HEK293T (cell line): ENCODE results near the gene ZNF324B.

ENCODE experiments used
- CTCF ChIA-PET: fragments of 350-600 bp; formaldehyde crosslinking; extraction: SDS; loops from one replicate; lab custom pipeline; 2021; ENCODE audit warnings: antibody characterized with exemption, inconsistent platforms; lab: Yijun Ruan, JAX
- POLR2A ChIA-PET: fragments of 350-600 bp; formaldehyde crosslinking; extraction: SDS; loops from one replicate; lab custom pipeline; 2020; ENCODE audit warnings: antibody characterized with exemption, inconsistent platforms; lab: Yijun Ruan, JAX
- DNase-seq: peaks from one replicate; pipeline ENCODE4 v3.0.0; 2012; ENCODE audit warnings: mixed read lengths; ENCODE audit errors: extremely low spot score
- ARNT ChIP-seq: fragments of 450-650 bp; IDR thresholded peaks from 2 replicates; pipeline ENCODE4 v1.6.1; 2017; ENCODE audit warnings: mild to moderate bottlenecking
- BHLHE40 ChIP-seq: fragments of 450-650 bp; IDR thresholded peaks from 2 replicates; pipeline ENCODE4 v1.6.1; 2016; ENCODE audit warnings: mild to moderate bottlenecking, moderate library complexity, borderline replicate concordance
- CTBP1 ChIP-seq: fragments of 450-650 bp; IDR thresholded peaks from 2 replicates; pipeline ENCODE4 v1.6.1; 2016; ENCODE audit warnings: borderline replicate concordance
- ELF4 ChIP-seq: fragments of 450-650 bp; IDR thresholded peaks from 2 replicates; pipeline ENCODE4 v1.6.1; 2017; ENCODE audit warnings: antibody characterized with exemption
- FOXA1 ChIP-seq: fragments of 450-650 bp; IDR thresholded peaks from 2 replicates; pipeline ENCODE4 v1.6.1; 2016; ENCODE audit warnings: mild to moderate bottlenecking
- FOXK2 ChIP-seq: fragments of 450-650 bp; IDR thresholded peaks from 2 replicates; pipeline ENCODE4 v1.6.1; 2016; ENCODE audit warnings: mild to moderate bottlenecking
- FOXM1 ChIP-seq: fragments of 450-650 bp; IDR thresholded peaks from 2 replicates; pipeline ENCODE4 v1.6.1; 2017; ENCODE audit warnings: mild to moderate bottlenecking, borderline replicate concordance
- HDGF ChIP-seq: fragments of 450-650 bp; IDR thresholded peaks from 2 replicates; pipeline ENCODE4 v1.6.1; 2017; ENCODE audit warnings: antibody characterized with exemption, borderline replicate concordance
- L3MBTL2 ChIP-seq: fragments of 450-650 bp; conservative IDR thresholded peaks from 2 replicates; pipeline ENCODE4 v1.6.1; 2016; ENCODE audit warnings: mild to moderate bottlenecking
- LEF1 ChIP-seq: fragments of 450-650 bp; IDR thresholded peaks from 2 replicates; pipeline ENCODE4 v1.6.1; 2017; ENCODE audit warnings: mild to moderate bottlenecking, borderline replicate concordance
- NFRKB ChIP-seq: fragments of 450-650 bp; IDR thresholded peaks from 2 replicates; pipeline ENCODE4 v1.6.1; 2016; ENCODE audit warnings: mild to moderate bottlenecking, moderate library complexity
- PKNOX1 ChIP-seq: fragments of 450-650 bp; IDR thresholded peaks from 2 replicates; pipeline ENCODE4 v1.6.1; 2016
- SP1 ChIP-seq: fragments of 450-650 bp; IDR thresholded peaks from 2 replicates; pipeline ENCODE4 v1.6.1; 2017
- SUZ12 ChIP-seq: fragments of 450-650 bp; IDR thresholded peaks from 2 replicates; pipeline ENCODE4 v1.6.1; 2016; ENCODE audit warnings: mild to moderate bottlenecking
- TARDBP ChIP-seq: fragments of 450-650 bp; IDR thresholded peaks from 2 replicates; pipeline ENCODE4 v1.6.1; 2016
- ZNF384 ChIP-seq: fragments of 450-650 bp; IDR thresholded peaks from 2 replicates; pipeline ENCODE4 v1.6.1; 2016

ZNF324B gene

GRCh38 chr19:58473775-58474174 lies 22.4 kb downstream of the ZNF324B start:
- DNase-seq: no peak
- ChIA-PET POLR2A (interaction anchor here (0.6 kb wide), 1 partner anchor 10 kb away, joined by 3 read pairs; no protein-coding TSS in a partner anchor), CTCF (no interaction called here)

GRCh38 chr19:58474291-58474996 lies 23.0 kb downstream of the ZNF324B start:
- DNase-seq: no peak
- ChIA-PET POLR2A (interaction anchor here (1.3 to 2.5 kb wide), 2 partner anchors 45 to 66 kb away, joined by 3 to 14 read pairs; partner anchors contain the start of genes ZBTB45 and ZNF584), CTCF (no interaction called here)
- TF ChIP-seq NFRKB: no peak
- TF ChIP-seq ELF4: no peak
- TF ChIP-seq LEF1: no peak
- no peak for TF ChIP-seq FOXK2
- no peak for TF ChIP-seq FOXM1
- TF ChIP-seq PKNOX1: no peak

More at GRCh38 chr19:58473775-58474174, 22.4 kb downstream of the ZNF324B start:
- TF ChIP-seq SUZ12: no peak
- TF ChIP-seq LEF1: no peak
- TF ChIP-seq PKNOX1: no peak
- no peak for TF ChIP-seq FOXK2
- TF ChIP-seq BHLHE40: no peak
- no peak for TF ChIP-seq FOXM1
- no peak for TF ChIP-seq NFRKB
- no peak for TF ChIP-seq CTBP1
- no peak for TF ChIP-seq HDGF
- no peak for TF ChIP-seq SP1
- no peak for TF ChIP-seq ELF4
- TF ChIP-seq ARNT: no peak
- TF ChIP-seq FOXA1: no peak
- TF ChIP-seq TARDBP: no peak
- no peak for TF ChIP-seq ZNF384
- TF ChIP-seq L3MBTL2: no peak

GRCh38 chr19:58474997-58475713 lies 23.7 kb downstream of the ZNF324B start:
- TF ChIP-seq SP1 (no peak), SUZ12 (no peak), BHLHE40 (no peak)
- DNase-seq: no peak
- CTCF ChIA-PET: no interaction called here
- POLR2A ChIA-PET: interaction anchor here (1.2 to 2.5 kb wide), 5 partner anchors 9 to 67 kb away, joined by 3 to 14 read pairs (median 5); partner anchors contain the start of genes ZBTB45, ZNF324, ZNF324B and ZNF584

- TF ChIP-seq CTBP1 (no peak), SP1 (no peak), TARDBP (no peak), BHLHE40 (no peak), SUZ12 (no peak), HDGF (no peak), ELF4 (peak; percentile 6; the same call in 1 of the 2 replicates)
- peak; percentile 92 for DNase-seq
- ChIA-PET POLR2A (interaction anchor here (1.2 to 2.5 kb wide), 5 partner anchors 10 to 67 kb away, joined by 3 to 14 read pairs (median 5); partner anchors contain the start of genes ZBTB45, ZNF324, ZNF324B and ZNF584), CTCF (no interaction called here)
Observed at GRCh38 chr19:58475714-58476497, 24.5 kb downstream of the ZNF324B start, which contains the start of gene ZNF446. Gene ZNF446, plus strand, starts transcription at chr19:58476352. Its CDS starts 867 bp downstream, at chr19:58477219.

GRCh38 chr19:58476498-58477015 lies 25.1 kb downstream of the ZNF324B start:
- no peak for DNase-seq
- CTCF ChIA-PET: no interaction called here
- POLR2A ChIA-PET: interaction anchor here (0.9 to 2.5 kb wide), 4 partner anchors 10 to 150 kb away, joined by 3 to 14 read pairs (median 4); partner anchors contain the start of genes ZBTB45, ZNF324, ZNF324B and ZSCAN22
- peak; percentile 42; the same call in 1 of the 2 replicates for TF ChIP-seq L3MBTL2
- no peak for TF ChIP-seq PKNOX1

GRCh38 chr19:58477130-58477529 lies 25.7 kb downstream of the ZNF324B start:
- POLR2A ChIA-PET: interaction anchor here (0.9 to 2.5 kb wide), 2 partner anchors 42 to 150 kb away, joined by 3 to 14 read pairs; partner anchors contain the start of genes ZBTB45 and ZSCAN22
- CTCF ChIA-PET: no interaction called here
- TF ChIP-seq SUZ12 (no peak), TARDBP (no peak)
- no peak for DNase-seq
